ENCODE data around the gene PTPRK. TPM values are rescaled to one million over a fixed set of nuclear protein-coding genes. Genes with fewer than 3 reads are reported as not detected.

The PTPRK gene
- total and polyA plus RNA-seq, 2 of the 13 experiments (the other 11 are each of a cell fraction or from before 2014, with no cell fraction given) = 43.6 to 98.3 TPM

DNA sequence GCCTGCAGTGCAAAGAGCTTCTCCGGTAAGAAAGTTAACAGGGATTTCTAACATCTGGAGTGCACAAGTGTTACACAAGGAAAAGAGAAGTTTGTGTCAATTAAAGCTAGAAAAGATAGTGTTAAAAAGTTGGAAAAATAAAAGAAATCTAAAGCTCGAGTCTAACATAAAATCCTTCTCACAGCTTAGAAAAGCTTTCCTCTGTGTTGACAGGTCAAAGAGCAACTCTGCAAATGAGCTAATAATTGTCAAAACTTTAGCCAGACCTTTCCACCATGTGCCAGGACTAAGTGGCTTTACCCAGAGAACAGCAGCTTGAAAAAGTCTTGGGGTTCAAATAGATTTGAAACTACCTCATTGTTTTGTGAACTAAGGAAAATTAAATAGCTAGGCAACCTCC lies 14.8 kb downstream of the PTPRK start (continued):
- TF ChIP-seq, protein P1, sequence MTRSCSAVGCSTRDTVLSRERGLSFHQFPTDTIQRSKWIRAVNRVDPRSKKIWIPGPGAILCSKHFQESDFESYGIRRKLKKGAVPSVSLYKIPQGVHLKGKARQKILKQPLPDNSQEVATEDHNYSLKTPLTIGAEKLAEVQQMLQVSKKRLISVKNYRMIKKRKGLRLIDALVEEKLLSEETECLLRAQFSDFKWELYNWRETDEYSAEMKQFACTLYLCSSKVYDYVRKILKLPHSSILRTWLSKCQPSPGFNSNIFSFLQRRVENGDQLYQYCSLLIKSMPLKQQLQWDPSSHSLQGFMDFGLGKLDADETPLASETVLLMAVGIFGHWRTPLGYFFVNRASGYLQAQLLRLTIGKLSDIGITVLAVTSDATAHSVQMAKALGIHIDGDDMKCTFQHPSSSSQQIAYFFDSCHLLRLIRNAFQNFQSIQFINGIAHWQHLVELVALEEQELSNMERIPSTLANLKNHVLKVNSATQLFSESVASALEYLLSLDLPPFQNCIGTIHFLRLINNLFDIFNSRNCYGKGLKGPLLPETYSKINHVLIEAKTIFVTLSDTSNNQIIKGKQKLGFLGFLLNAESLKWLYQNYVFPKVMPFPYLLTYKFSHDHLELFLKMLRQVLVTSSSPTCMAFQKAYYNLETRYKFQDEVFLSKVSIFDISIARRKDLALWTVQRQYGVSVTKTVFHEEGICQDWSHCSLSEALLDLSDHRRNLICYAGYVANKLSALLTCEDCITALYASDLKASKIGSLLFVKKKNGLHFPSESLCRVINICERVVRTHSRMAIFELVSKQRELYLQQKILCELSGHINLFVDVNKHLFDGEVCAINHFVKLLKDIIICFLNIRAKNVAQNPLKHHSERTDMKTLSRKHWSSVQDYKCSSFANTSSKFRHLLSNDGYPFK (CRISPR knock-in tag; IDR thresholded peaks at IDR 0.05; ENCODE audit: borderline replicate concordance) = no peak
- TF ChIP-seq, protein P2, sequence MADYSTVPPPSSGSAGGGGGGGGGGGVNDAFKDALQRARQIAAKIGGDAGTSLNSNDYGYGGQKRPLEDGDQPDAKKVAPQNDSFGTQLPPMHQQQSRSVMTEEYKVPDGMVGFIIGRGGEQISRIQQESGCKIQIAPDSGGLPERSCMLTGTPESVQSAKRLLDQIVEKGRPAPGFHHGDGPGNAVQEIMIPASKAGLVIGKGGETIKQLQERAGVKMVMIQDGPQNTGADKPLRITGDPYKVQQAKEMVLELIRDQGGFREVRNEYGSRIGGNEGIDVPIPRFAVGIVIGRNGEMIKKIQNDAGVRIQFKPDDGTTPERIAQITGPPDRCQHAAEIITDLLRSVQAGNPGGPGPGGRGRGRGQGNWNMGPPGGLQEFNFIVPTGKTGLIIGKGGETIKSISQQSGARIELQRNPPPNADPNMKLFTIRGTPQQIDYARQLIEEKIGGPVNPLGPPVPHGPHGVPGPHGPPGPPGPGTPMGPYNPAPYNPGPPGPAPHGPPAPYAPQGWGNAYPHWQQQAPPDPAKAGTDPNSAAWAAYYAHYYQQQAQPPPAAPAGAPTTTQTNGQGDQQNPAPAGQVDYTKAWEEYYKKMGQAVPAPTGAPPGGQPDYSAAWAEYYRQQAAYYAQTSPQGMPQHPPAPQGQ (CRISPR knock-in tag; IDR thresholded peaks at IDR 0.05; ENCODE audit: borderline replicate concordance) = no peak
- TF ChIP-seq HNRNPUL1 (IDR thresholded peaks at IDR 0.05; ENCODE audit: low read depth, low read length) (peak; percentile 72), ZNF556 (CRISPR knock-in tag; IDR thresholded peaks at IDR 0.05; ENCODE audit: borderline replicate concordance) (no peak), U2AF2 (IDR thresholded peaks at IDR 0.05; ENCODE audit: low read depth, low read length) (no peak), PHF8 (CRISPR knock-in tag; IDR thresholded peaks at IDR 0.05) (no peak), ZNF546 (CRISPR knock-in tag; conservative IDR thresholded peaks at IDR 0.05) (no peak), ZNF879 (CRISPR knock-in tag; IDR thresholded peaks at IDR 0.05) (no peak)
- TF ChIP-seq, protein P3, sequence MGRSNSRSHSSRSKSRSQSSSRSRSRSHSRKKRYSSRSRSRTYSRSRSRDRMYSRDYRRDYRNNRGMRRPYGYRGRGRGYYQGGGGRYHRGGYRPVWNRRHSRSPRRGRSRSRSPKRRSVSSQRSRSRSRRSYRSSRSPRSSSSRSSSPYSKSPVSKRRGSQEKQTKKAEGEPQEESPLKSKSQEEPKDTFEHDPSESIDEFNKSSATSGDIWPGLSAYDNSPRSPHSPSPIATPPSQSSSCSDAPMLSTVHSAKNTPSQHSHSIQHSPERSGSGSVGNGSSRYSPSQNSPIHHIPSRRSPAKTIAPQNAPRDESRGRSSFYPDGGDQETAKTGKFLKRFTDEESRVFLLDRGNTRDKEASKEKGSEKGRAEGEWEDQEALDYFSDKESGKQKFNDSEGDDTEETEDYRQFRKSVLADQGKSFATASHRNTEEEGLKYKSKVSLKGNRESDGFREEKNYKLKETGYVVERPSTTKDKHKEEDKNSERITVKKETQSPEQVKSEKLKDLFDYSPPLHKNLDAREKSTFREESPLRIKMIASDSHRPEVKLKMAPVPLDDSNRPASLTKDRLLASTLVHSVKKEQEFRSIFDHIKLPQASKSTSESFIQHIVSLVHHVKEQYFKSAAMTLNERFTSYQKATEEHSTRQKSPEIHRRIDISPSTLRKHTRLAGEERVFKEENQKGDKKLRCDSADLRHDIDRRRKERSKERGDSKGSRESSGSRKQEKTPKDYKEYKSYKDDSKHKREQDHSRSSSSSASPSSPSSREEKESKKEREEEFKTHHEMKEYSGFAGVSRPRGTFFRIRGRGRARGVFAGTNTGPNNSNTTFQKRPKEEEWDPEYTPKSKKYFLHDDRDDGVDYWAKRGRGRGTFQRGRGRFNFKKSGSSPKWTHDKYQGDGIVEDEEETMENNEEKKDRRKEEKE (IDR thresholded peaks at IDR 0.05) = no peak
- TF ChIP-seq, protein P4, sequence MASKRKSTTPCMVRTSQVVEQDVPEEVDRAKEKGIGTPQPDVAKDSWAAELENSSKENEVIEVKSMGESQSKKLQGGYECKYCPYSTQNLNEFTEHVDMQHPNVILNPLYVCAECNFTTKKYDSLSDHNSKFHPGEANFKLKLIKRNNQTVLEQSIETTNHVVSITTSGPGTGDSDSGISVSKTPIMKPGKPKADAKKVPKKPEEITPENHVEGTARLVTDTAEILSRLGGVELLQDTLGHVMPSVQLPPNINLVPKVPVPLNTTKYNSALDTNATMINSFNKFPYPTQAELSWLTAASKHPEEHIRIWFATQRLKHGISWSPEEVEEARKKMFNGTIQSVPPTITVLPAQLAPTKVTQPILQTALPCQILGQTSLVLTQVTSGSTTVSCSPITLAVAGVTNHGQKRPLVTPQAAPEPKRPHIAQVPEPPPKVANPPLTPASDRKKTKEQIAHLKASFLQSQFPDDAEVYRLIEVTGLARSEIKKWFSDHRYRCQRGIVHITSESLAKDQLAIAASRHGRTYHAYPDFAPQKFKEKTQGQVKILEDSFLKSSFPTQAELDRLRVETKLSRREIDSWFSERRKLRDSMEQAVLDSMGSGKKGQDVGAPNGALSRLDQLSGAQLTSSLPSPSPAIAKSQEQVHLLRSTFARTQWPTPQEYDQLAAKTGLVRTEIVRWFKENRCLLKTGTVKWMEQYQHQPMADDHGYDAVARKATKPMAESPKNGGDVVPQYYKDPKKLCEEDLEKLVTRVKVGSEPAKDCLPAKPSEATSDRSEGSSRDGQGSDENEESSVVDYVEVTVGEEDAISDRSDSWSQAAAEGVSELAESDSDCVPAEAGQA (IDR thresholded peaks at IDR 0.05; ENCODE audit: low read depth) = no peak
- TF ChIP-seq, protein P4 (CRISPR knock-in tag; IDR thresholded peaks at IDR 0.05; ENCODE audit: borderline replicate concordance) = no peak
- TF ChIP-seq, protein P5, sequence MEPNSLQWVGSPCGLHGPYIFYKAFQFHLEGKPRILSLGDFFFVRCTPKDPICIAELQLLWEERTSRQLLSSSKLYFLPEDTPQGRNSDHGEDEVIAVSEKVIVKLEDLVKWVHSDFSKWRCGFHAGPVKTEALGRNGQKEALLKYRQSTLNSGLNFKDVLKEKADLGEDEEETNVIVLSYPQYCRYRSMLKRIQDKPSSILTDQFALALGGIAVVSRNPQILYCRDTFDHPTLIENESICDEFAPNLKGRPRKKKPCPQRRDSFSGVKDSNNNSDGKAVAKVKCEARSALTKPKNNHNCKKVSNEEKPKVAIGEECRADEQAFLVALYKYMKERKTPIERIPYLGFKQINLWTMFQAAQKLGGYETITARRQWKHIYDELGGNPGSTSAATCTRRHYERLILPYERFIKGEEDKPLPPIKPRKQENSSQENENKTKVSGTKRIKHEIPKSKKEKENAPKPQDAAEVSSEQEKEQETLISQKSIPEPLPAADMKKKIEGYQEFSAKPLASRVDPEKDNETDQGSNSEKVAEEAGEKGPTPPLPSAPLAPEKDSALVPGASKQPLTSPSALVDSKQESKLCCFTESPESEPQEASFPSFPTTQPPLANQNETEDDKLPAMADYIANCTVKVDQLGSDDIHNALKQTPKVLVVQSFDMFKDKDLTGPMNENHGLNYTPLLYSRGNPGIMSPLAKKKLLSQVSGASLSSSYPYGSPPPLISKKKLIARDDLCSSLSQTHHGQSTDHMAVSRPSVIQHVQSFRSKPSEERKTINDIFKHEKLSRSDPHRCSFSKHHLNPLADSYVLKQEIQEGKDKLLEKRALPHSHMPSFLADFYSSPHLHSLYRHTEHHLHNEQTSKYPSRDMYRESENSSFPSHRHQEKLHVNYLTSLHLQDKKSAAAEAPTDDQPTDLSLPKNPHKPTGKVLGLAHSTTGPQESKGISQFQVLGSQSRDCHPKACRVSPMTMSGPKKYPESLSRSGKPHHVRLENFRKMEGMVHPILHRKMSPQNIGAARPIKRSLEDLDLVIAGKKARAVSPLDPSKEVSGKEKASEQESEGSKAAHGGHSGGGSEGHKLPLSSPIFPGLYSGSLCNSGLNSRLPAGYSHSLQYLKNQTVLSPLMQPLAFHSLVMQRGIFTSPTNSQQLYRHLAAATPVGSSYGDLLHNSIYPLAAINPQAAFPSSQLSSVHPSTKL (CRISPR knock-in tag; IDR thresholded peaks at IDR 0.05) = peak; percentile 86

Measured in HepG2 (cell line).